HG03135 (cell line): Measurements from ENCODE around the gene HSPH1.
"Not testable (repeated sequence)": the region's sequence is repeated elsewhere in the genome, so short reads cannot be mapped to it uniquely, and the experiment has no call there.

ENCODE experiments used
- ATAC-seq: cut with Tn5 transposase; IDR thresholded peaks from one replicate; pipeline ENCODE4 v1.9.1; 2021; ENCODE audit warnings: mild to moderate bottlenecking, moderate library complexity; ENCODE audit not compliant: unreplicated experiment

Gene HSPH1

DNA sequence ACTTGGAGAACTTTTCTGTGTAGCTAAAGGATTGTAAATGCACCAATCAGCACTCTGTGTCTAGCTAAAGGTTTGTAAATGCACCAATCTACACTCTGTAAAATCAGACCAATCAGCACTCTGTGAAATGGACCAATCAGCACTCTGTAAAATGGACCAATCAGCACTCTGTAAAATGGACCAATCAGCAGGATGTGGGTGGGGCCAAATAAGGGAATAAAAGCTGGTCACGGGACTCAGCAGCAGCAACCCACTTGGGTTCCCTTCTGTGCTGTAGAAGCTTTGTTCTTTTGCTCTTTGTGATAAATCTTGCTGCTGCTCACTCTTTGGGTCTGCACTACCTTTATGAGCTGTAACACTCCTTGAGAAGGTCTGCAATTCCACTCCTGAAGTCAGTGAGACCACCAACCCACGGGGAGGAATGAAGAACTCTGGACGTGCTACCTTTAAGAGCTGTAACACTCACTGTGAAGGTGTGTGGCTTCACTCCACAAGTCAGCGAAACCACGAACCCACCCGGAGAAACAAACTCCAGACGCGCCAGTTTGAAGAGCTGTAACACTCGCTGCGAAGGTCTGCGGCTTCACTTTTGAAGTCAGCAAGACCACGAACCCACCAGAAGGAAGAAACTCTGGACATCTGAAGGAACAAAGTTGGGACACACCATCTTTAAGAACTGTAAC is 16.2 kb upstream of the HSPH1 start:
- ATAC-seq: not testable (repeated sequence)

- no peak for ATAC-seq
These were observed 14.3 kb upstream of the HSPH1 start for GRCh38 chr13:31175847-31176532.

GRCh38 chr13:31174018-31174417 is 12.3 kb upstream of the HSPH1 start:
- no peak for ATAC-seq

- no peak for ATAC-seq
These were observed 10.8 kb upstream of the HSPH1 start for GRCh38 chr13:31172535-31172934.

GRCh38 chr13:31172001-31172400 is 10.3 kb upstream of the HSPH1 start:
- no peak for ATAC-seq

GRCh38 chr13:31168736-31169135 is 7.0 kb upstream of the HSPH1 start:
- no peak for ATAC-seq

DNA sequence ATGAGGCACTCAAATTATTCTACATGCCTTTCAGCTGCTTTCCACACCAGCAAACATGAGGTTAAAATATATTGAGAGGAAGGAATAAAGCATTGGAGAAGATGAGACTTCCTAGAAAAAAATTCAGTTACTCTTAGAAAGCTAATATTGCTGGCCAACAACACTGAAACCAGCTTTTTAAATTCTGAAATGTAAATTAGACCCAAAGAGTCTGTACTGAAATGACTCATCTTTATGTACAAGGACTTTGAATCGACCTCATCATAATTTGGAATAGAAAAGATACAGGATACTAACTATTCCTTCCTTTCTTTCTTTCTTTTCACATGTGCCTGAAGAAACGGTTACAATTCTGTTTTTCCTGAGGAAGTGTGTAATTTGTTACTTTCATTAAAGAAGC is 6.5 kb upstream of the HSPH1 start:
- peak; percentile 63 for ATAC-seq

GRCh38 chr13:31167490-31167889 is 5.8 kb upstream of the HSPH1 start:
- peak; percentile 58 for ATAC-seq

DNA sequence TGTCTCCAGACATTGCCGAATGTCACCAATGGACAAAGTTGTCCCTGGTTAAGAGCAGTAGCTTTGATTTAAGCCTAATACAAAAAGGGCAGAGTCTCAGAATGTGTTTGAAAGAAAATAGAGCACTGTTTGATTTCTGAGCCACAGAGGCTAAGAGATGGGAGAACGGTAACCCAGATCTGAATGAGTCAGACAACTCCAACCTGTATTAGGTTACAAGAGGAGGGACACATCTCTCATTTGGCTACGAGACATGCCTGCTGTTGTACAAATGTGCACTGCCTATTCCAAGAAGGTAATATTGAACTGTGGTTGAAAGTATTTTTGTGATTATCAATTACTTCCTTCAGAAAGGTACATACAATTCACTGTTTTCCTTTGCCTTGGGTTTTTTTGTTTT is 4.9 kb upstream of the HSPH1 start:
- no peak for ATAC-seq

GRCh38 chr13:31162151-31163008 is 676 bp upstream of the HSPH1 start:
- peak; percentile 82 for ATAC-seq

DNA sequence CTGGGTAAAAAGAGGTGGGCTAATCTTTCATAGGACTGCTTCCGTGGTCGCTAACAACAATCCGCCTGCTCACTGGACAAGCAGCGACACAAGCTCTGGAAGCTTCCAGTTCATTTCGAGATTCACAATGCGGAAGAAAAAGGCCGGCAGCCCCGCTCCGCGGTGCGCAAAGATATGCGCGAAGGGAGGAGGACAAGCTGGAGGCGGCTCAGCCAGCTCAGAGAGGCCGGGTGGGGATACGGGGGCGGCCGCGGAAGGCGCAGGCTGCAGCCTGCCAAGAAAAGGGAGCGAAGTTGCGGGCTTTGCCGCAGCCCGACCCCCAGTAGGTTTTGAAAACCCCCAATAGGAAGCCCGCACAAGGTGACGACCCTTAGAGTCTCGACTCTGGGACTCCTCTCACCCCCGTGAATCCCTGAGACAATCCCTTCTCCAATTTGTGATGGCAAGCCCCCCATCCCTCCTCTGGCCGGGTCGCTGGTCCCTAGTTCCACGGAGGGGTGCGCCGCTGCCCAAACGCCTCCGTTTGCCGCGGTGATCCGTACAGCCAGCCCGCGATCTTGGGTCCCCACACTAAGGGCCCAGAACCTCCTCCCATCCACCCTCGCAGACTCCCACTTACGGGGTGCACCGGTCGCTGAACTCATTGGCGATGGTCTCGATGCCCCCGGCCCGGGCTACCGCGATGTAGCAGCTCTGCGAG is 697 bp downstream of the HSPH1 start:
- peak; percentile 21 for ATAC-seq

DNA sequence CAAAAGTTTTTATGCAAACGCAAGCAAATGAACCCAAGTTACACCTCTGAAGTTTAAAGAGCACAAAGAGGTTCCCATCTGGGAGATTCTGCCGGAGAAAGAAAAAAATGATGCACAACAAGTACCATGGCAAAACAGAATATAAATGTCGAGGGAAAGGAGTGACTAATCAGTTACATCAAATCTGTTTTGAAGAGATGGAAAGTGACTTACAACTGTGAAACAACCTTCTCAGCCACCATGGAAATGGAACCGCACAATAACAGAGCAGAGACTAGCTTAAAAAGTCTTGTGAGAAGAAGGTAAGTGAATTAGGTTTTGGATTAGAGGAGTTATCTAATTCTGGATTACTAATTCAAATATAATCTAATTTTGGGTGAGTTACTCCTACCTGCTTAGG is 2.4 kb downstream of the HSPH1 start:
- no peak for ATAC-seq

DNA sequence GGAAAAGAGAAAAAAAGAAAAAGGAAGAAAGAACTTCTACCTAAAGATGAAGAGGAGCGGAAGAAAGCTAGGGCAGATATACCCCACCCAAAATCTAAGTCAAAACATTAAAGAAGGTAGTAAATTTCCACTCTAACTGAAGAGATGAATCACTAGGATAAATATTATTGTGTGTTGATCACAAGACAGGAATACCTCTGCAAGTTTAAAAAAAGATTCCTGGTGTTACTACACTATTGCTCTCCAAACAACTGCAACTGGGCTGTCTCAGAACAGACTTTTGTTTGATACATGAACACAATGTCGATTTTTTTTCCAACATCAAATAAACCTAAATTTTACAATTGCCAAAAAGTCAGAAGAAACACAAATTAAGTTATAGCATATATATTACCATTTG is 6.8 kb downstream of the HSPH1 start:
- ATAC-seq: no peak

DNA sequence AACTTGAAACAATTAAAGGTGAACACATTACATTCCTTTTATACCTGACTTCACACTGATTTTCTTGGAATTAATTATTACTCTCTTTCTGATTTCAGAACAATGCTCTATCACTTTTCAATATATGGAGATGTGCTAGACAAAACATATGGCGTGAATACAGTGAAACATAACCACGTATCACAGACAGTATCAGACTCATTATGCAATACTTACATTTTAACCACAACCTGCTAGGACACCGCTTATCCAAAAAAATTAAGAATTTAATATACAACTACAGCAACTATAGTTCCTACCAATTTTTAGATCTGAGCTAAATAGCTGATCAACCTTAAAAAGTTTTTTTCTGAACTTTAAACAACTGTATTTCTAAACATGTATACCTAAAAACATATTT is 9.9 kb downstream of the HSPH1 start:
- no peak for ATAC-seq

DNA sequence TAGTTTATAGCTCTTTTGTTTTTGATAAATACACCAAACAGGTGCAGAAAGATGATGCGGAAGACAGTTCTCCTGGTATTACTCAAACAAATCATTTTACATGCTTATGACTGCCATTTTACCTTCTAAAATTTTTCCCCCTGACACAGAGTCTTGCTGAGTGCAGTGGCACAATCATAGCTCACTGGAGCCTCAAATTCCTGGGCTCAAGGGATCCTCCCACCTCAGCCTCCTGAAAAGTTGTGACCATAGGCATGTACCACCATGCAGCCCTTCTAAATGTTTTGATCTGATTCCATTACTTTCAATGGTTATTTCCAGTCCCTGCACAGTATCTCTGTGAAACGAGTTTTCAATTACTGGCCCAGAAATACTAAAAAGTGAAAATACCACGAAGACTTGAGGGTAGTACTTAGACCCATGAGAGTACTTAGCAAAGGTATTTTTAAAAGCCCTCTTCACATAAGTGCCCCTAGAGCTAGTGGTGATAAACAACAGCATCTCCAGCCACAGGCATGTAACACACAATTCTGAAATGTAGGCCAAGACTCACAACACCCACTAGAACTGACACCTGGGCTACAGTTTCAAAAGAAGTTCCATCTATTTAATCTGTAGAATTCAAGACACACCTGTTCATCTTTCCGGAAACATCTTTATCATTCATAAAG is 11.3 kb downstream of the HSPH1 start:
- no peak for ATAC-seq

DNA sequence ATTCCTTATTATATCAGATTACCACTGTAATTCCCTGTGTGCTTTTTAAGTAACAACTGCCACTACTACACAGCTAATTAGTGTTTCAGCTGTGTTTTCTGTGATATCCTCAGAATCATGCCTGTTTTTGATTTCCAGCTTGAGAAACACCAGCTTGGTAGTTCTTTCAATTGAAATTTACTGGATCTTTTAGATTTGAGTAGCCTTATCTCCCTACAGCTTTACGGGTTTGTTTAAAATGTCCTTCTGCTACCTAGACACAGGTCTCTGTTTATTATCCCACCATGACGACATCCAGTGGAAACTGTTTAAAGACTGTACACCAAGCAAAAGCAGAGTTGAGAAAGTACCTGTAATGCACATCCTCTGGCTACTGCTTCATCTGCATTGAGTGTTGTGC is 12.1 kb downstream of the HSPH1 start:
- ATAC-seq: no peak

DNA sequence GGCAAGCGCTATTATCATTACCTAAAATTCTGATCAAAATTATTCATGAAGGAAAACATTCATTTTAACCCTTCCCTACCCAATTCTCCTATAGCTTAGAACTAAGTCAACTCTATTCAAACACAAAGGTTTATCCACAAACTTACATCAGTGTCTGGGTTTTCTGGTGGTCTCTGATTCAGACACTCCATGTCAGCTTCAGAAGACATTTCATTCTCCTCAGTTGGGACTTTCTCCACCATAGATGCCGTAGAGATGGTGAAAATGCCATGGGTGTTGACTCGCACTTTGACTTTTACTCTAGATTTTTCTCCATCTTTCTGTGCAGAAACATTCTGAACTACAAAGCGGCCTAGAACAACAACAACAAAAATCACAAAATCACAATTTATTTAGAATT is 16.3 kb downstream of the HSPH1 start:
- ATAC-seq: no peak

- ATAC-seq: no peak
These were observed 23.2 kb downstream of the HSPH1 start for GRCh38 chr13:31138515-31138914.

- no peak for ATAC-seq
These were observed 25.0 kb downstream of the HSPH1 start for GRCh38 chr13:31136724-31137123.

- ATAC-seq: no peak
These were observed 27.5 kb downstream of the HSPH1 start for GRCh38 chr13:31134039-31134711.
